ENCODE measurements around the gene PLCB3. TPM values are rescaled to one million over a fixed set of nuclear protein-coding genes. Genes with fewer than 3 reads are reported as not detected.

Gene PLCB3
- total RNA-seq, 1 experiment from 2014 or later = 69.0 TPM

DNA sequence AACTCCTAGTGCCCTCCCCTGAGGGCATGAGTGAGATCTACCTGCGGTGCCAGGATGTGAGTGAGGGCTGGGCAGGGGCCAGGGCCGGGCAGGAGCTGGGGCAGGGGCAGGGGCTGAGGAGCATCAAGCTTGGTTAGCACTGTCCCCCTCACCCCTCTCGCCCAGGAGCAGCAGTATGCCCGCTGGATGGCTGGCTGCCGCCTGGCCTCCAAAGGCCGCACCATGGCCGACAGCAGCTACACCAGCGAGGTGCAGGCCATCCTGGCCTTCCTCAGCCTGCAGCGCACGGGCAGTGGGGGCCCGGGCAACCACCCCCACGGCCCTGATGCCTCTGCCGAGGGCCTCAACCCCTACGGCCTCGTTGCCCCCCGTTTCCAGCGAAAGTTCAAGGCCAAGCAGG is 31.1 kb upstream of the PLCB3 start:
- Histone ChIP-seq H3K9ac (ENCODE audit: low read length) (no peak overlapping the region), H4K20me1 (ENCODE audit: low read length) (no peaks in the 10 kb centered on the region), H3F3A (ENCODE audit: low read length, unreplicated experiment) (no peaks in the 10 kb centered on the region), H3K27ac (ENCODE audit: low read length) (no peak overlapping the region), H3K4me2 (ENCODE audit: low read length) (no peak overlapping the region), H2AFZ (ENCODE audit: low read length) (no peak overlapping the region), H3K27me3 (ENCODE audit: low read length) (no peaks in the 10 kb centered on the region), H3K4me1 (ENCODE audit: insufficient read depth, low read length) (peaks cover 10% of the 10 kb centered on the region), H3K36me3 (ENCODE audit: low read depth, low read length) (0 out of 2 replicates have a peak, but pooled peaks cover 3% of the 10 kb centered on the region), H3K4me3 (ENCODE audit: low read length) (no peak overlapping the region), H3K9me3 (ENCODE audit: low read length) (no peaks in the 10 kb centered on the region), H3K79me2 (ENCODE audit: low read length) (no peaks in the 10 kb centered on the region), H3K9me2 (replicated peaks; ENCODE audit: low read length) (no peaks in the 10 kb centered on the region)
- ChIA-PET POLR2A (ENCODE audit: unreplicated experiment) (no interaction called here), CTCF (no interaction called here)
- TF ChIP-seq, protein P1, sequence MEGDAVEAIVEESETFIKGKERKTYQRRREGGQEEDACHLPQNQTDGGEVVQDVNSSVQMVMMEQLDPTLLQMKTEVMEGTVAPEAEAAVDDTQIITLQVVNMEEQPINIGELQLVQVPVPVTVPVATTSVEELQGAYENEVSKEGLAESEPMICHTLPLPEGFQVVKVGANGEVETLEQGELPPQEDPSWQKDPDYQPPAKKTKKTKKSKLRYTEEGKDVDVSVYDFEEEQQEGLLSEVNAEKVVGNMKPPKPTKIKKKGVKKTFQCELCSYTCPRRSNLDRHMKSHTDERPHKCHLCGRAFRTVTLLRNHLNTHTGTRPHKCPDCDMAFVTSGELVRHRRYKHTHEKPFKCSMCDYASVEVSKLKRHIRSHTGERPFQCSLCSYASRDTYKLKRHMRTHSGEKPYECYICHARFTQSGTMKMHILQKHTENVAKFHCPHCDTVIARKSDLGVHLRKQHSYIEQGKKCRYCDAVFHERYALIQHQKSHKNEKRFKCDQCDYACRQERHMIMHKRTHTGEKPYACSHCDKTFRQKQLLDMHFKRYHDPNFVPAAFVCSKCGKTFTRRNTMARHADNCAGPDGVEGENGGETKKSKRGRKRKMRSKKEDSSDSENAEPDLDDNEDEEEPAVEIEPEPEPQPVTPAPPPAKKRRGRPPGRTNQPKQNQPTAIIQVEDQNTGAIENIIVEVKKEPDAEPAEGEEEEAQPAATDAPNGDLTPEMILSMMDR (conservative IDR thresholded peaks at IDR 0.05; ENCODE audit: low read depth, low read length) = no peak
- TF ChIP-seq EZH2phosphoT487 (IDR thresholded peaks at IDR 0.05; ENCODE audit: borderline replicate concordance, low read length) (no peak), EZH2 (IDR thresholded peaks at IDR 0.05; ENCODE audit: low read length, unreplicated experiment) (no peak)
- BruUV-seq (replicated peaks) = no TSS peak
- ATAC-seq (no peak), DNase-seq (no peak)
- intact Hi-C loops (cut with micrococcal nuclease) = no loop called here

DNA sequence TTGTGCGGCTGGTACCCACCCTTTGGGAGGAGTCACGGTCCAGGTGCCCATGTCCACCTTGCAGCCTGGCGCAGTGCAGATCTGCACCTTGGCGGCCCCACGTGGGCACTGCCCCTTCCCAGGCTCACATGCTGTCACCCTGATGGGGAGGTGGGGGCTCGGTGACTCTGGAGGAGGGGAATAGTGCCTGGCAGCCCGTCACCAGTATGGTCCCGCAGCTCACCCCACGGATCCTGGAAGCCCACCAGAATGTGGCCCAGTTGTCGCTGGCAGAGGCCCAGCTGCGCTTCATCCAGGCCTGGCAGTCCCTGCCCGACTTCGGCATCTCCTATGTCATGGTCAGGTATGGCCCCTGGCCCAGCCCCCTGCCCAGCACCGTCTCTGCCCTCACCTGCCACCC is 30.5 kb upstream of the PLCB3 start:
- Histone ChIP-seq H3K4me2 (ENCODE audit: low read length) (no peak overlapping the region), H3K9ac (ENCODE audit: low read length) (no peak overlapping the region), H3K79me2 (ENCODE audit: low read length) (peaks cover 4% of the 10 kb centered on the region; the same call in 1 of the 2 replicates), H2AFZ (ENCODE audit: low read length) (no peak overlapping the region), H4K20me1 (ENCODE audit: low read length) (no peaks in the 10 kb centered on the region), H3K36me3 (ENCODE audit: low read depth, low read length) (0 out of 2 replicates have a peak, but pooled peaks cover 3% of the 10 kb centered on the region), H3K4me3 (ENCODE audit: low read length) (no peak overlapping the region), H3K4me1 (ENCODE audit: insufficient read depth, low read length) (peaks cover 16% of the 10 kb centered on the region), H3K27ac (ENCODE audit: low read length) (no peak overlapping the region), H3K9me2 (replicated peaks; ENCODE audit: low read length) (no peaks in the 10 kb centered on the region), H3F3A (ENCODE audit: low read length, unreplicated experiment) (no peaks in the 10 kb centered on the region), H3K27me3 (ENCODE audit: low read length) (no peaks in the 10 kb centered on the region), H3K9me3 (ENCODE audit: low read length) (no peaks in the 10 kb centered on the region)
- ATAC-seq (no peak), DNase-seq (no peak)
- no TSS peak for BruUV-seq (replicated peaks)
- intact Hi-C loops (cut with micrococcal nuclease) = no loop called here
- TF ChIP-seq, protein P1 (conservative IDR thresholded peaks at IDR 0.05; ENCODE audit: low read depth, low read length) = no peak
- TF ChIP-seq EZH2 (IDR thresholded peaks at IDR 0.05; ENCODE audit: low read length, unreplicated experiment) = no peak
- TF ChIP-seq EZH2phosphoT487 (IDR thresholded peaks at IDR 0.05; ENCODE audit: borderline replicate concordance, low read length) = no peak
- ChIA-PET POLR2A (ENCODE audit: unreplicated experiment) (no interaction called here), CTCF (no interaction called here)

DNA sequence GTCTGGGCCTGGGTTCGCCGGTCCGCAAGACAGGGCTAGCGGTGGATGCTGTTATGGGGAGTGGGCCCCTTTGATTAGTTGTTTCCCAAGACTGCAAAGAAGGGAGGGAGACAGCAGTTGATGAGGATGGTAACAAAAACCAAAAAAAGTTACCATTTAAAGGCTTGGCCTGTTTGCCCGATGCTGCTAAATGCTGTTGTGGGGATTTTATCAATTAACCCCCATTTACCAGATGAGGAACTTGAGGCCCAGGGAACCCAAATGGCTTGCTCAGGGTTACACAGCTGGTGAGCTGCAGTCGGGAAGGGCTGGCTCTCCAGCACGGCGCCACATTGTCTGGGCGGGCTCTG is 28.7 kb upstream of the PLCB3 start:
- Histone ChIP-seq H2AFZ (ENCODE audit: low read length) (no peak overlapping the region), H3K9ac (ENCODE audit: low read length) (no peak overlapping the region), H3K27ac (ENCODE audit: low read length) (no peak overlapping the region), H4K20me1 (ENCODE audit: low read length) (no peaks in the 10 kb centered on the region), H3K9me3 (ENCODE audit: low read length) (no peaks in the 10 kb centered on the region), H3K9me2 (replicated peaks; ENCODE audit: low read length) (no peaks in the 10 kb centered on the region), H3K36me3 (ENCODE audit: low read depth, low read length) (0 out of 2 replicates have a peak, but pooled peaks cover 3% of the 10 kb centered on the region), H3K4me2 (ENCODE audit: low read length) (no peak overlapping the region), H3K4me1 (ENCODE audit: insufficient read depth, low read length) (peaks cover 28% of the 10 kb centered on the region), H3K79me2 (ENCODE audit: low read length) (peaks cover 20% of the 10 kb centered on the region), H3K4me3 (ENCODE audit: low read length) (no peak overlapping the region), H3K27me3 (ENCODE audit: low read length) (no peaks in the 10 kb centered on the region), H3F3A (ENCODE audit: low read length, unreplicated experiment) (no peaks in the 10 kb centered on the region)
- TF ChIP-seq EZH2 (IDR thresholded peaks at IDR 0.05; ENCODE audit: low read length, unreplicated experiment) (no peak), EZH2phosphoT487 (IDR thresholded peaks at IDR 0.05; ENCODE audit: borderline replicate concordance, low read length) (no peak)
- TF ChIP-seq, protein P1 (conservative IDR thresholded peaks at IDR 0.05; ENCODE audit: low read depth, low read length) = no peak
- CTCF ChIA-PET = no interaction called here
- POLR2A ChIA-PET (ENCODE audit: unreplicated experiment) = no interaction called here
- ATAC-seq = no peak
- no peak for DNase-seq
- BruUV-seq (replicated peaks) = no TSS peak
- intact Hi-C loops (cut with micrococcal nuclease) = no loop called here
